Prostate gland (tissue), 2 donors: Measurements from ENCODE around the gene MADD.

ENCODE experiments used
- CTCF ChIP-seq, 4 experiments: fragments of 200-600 bp in 2 of 4; fragments of 450-650 bp in 2 of 4; sonication (generic) in 2 of 4; IDR thresholded peaks; 1 replicate in 3 of 4; 2 replicates in 1 of 4; pipeline ENCODE4 v1.5.1; 2016 to 2019; ENCODE audit warnings: antibody characterized with exemption in 4 of 4, mild to moderate bottlenecking in 2 of 4, moderate library complexity in 2 of 4
- POLR2A ChIP-seq: fragments of 450-650 bp; IDR thresholded peaks from one replicate; pipeline ENCODE4 v1.6.1; 2016; ENCODE audit warnings: antibody characterized with exemption, mild to moderate bottlenecking
- POLR2AphosphoS5 ChIP-seq: sonication (generic); formaldehyde crosslinking; IDR thresholded peaks from one replicate; pipeline ENCODE4 v1.6.1; 2017; ENCODE audit warnings: antibody characterized with exemption

GRCh38 chr11:47335733-47336132, 65.8 kb downstream of the MADD start:
- TF ChIP-seq CTCF (IDR thresholded peaks at IDR 0.05) (no peak), POLR2A (no peak), POLR2AphosphoS5 (no peak)
